ENCODE data around the gene TNS1.

- TF ChIP-seq CTCF (conservative IDR thresholded peaks at IDR 0.05; ENCODE audit: low read length) (no peak), EZH2phosphoT487 (IDR thresholded peaks at IDR 0.05; ENCODE audit: borderline replicate concordance) (no peak)
Measured at GRCh38 chr2:217880891-217881290, 121.9 kb downstream of the TNS1 start.

Measured in Loucy (cell line).